Cardiac fibroblast (primary cell): Measurements from ENCODE around the gene KPNA1.
A peak's percentile ranks its signal among the peaks of the same experiment; 100 is the strongest.

Source experiments
- DNase-seq, 2 donors: peaks; one replicate each; pipeline versions ENCODE4 v3.0.0 to v3.0.0-alpha.2; 2010; ENCODE audit warnings: low read depth in 2 of 2
- H3K4me3 ChIP-seq, 2 donors: replicated peaks in 1 of 2; 1 replicate in 1 of 2; 2 replicates in 1 of 2; pipeline ENCODE4 v1.5.1; 2011; ENCODE audit warnings: low read depth in 2 of 2, low read length in 2 of 2, mild to moderate bottlenecking in 2 of 2, moderate library complexity in 1 of 2
- TF ChIP-seq, protein P1 (sequence below): IDR thresholded peaks from one replicate; pipeline ENCODE4 v1.5.1; 2011; ENCODE audit warnings: low read depth, mild to moderate bottlenecking, low read length, inconsistent platforms

Gene KPNA1

DNA sequence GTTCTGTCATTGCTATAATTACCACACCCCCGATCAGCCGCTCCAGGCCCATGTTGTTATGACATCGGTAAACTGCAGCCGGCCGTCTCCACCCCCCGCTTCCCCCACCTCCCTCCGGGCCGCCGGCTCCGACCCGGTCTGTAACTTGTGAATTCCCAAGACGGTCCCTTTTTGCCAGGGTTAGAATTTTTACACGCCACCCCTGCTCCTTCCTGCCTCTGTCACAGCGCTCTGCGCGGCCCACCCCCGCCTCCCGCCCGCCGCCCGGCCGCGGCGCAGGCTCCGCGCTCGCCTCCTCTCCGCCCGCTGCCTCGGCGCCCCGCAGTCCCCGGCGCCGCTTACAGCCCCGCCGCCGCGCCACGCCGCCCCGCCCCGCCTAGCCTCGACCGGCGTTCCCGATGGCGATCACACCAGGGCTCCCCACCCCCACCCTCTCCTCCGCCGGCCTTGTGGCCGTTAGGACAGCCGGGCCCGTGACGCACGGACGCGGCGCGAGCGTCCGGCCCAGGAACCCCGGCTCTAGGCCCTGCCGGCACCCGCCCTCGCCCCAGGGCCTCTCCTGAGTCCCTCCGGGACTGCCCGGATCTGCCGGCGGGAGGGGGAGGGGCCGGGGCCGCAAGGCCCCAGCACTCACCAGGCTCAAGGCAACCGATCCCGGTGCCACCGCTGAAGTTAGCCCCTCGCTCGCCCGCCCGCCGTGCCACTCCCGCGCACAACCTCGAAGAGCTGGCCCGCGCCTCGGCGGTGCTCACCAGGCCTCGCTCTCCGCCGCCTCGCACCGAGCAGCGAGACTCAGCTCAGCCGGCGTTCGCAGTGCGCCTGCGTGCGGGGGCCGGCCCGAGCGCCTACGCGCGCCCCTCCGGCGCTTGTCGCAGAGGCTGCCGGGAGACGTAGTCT, at the start of gene KPNA1:
Gene KPNA1, minus strand, starts transcription at position 817 of the 897 bp plus-strand sequence. CDS start 18,374 bp downstream, outside the sequence.
- TF ChIP-seq, protein P1, sequence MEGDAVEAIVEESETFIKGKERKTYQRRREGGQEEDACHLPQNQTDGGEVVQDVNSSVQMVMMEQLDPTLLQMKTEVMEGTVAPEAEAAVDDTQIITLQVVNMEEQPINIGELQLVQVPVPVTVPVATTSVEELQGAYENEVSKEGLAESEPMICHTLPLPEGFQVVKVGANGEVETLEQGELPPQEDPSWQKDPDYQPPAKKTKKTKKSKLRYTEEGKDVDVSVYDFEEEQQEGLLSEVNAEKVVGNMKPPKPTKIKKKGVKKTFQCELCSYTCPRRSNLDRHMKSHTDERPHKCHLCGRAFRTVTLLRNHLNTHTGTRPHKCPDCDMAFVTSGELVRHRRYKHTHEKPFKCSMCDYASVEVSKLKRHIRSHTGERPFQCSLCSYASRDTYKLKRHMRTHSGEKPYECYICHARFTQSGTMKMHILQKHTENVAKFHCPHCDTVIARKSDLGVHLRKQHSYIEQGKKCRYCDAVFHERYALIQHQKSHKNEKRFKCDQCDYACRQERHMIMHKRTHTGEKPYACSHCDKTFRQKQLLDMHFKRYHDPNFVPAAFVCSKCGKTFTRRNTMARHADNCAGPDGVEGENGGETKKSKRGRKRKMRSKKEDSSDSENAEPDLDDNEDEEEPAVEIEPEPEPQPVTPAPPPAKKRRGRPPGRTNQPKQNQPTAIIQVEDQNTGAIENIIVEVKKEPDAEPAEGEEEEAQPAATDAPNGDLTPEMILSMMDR: no peak
- DNase-seq: peak; percentile 89 to 92
- H3K4me3 ChIP-seq: peak within 1 kb of the TSS; percentile 62 to 80

DNA sequence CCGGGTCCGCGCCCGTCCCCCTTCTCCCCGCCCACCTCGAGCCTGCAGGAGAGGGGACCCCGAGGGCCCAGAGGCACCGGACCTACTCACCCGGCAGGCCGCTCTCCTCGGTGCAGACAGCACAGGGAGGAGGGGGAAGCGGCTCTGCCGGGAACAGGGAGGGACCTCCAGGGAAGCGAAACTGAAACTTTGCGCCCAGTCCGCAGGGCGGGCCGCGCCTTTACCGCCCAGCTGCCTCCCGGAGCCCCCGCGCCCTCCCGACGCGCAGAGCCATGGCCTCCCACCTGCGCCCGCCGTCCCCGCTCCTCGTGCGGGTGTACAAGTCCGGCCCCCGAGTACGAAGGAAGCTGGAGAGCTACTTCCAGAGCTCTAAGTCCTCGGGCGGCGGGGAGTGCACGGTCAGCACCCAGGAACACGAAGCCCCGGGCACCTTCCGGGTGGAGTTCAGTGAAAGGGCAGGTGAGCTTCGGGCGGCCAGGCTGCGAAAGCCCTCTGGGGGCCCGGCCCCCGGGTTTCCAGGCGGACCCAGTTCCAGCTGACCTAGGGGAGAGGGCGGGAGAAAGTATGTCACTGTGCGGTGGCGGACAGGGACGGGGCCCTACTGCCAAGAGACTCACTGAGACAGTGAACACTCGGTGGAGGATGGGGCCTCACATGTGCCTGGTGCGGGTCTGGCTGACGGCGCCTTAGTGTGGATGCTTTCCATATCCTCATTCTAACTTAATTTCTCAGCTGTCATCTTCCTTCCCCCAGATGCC, 49.6 kb upstream of the KPNA1 start, which contains the start of the genes DTX3L and PARP9:
Gene DTX3L, plus strand, starts transcription at position 184 of the 758 bp plus-strand sequence. Its CDS starts 89 bp downstream, at position 273.
Gene PARP9, minus strand, starts transcription at position 146 of the 758 bp plus-strand sequence. CDS start 4,680 bp downstream, outside the sequence.
- peak within 1 kb of the TSS; percentile 69 to 88 for H3K4me3 ChIP-seq
- peak; percentile 81 for DNase-seq
- TF ChIP-seq, protein P1: no peak

DNA sequence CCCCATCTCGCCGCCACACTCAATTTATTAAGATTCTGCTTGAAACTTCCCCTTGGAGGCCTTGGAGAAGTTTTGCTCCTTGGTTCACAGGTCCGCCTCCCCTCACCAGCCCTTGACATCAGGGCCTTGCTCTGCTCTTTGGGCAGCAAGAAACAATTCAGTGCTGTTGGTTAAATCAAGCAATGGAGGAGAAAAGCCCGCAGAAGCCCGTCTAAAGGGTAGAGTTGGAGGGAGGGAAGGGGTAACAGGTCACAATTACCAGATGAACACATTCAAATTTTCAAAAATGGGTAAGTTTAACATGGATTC, 48.9 kb upstream of the KPNA1 start:
- TF ChIP-seq, protein P1: no peak
- H3K4me3 ChIP-seq: peak overlapping the region; percentile 69 to 88
- peak; percentile 24 to 31 for DNase-seq

DNA sequence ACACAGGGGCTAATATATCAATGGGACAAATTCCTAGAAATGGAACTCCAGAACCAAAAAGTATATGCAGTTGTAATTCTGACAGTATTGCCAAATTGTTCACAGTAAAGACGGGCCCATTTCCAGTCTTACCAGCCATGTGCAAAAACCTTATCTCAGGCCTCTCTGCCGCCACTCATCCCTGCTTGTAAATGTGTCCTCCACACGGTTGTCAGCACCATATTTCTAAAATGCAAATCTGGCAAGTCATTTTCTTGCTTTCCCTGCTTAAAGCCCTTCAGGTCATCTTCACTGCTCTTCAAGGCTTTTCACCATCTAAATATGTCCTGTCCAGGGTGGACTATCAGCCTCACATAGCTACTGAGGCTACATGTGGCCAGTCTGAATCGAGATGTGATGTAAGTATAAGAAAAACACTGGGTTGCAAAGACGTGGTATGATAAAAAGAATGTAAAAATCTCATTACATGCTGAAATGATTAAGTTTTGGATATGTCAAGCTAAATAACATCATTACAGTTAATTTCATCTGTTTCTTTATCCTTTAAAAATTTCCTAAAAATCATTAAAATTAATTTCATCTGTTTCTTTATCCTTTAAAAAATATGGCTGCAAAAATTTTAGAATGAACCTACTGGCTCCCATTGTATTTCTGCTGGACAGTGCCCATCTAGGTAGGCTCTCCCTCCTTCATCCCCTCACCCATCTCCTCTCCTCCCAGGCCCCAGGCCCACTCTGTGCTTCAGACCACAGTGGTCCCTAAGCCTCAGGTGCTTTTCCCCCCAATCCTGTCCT, 48.4 kb upstream of the KPNA1 start:
- DNase-seq: no peak
- TF ChIP-seq, protein P1: no peak

DNA sequence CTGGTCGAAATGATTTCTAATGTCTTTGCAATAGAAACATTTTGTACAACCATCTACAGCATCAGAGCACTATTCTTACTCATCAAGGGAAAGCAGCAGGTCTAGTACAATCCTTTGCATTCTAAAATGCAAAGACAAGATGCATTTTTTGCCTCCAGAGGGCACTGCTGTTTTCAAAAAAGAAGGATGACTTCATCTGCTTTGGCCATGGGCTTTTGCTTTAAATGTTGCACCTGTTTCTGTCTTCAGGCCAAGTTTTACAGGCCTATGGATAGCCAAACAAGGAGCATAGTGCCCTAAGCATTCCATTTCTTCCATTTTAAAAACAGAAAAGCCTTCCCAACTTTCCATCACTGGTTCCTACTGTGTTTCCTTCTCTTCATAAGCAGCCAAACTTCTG, 45.9 kb upstream of the KPNA1 start:
- H3K4me3 ChIP-seq: no peak overlapping the region
- DNase-seq: peak; percentile 79 to 81
- TF ChIP-seq, protein P1: peak; percentile 60

More for the DNA sequence above, 48.4 kb upstream of the KPNA1 start:
- peak overlapping the region; percentile 69 to 88 for H3K4me3 ChIP-seq

DNA sequence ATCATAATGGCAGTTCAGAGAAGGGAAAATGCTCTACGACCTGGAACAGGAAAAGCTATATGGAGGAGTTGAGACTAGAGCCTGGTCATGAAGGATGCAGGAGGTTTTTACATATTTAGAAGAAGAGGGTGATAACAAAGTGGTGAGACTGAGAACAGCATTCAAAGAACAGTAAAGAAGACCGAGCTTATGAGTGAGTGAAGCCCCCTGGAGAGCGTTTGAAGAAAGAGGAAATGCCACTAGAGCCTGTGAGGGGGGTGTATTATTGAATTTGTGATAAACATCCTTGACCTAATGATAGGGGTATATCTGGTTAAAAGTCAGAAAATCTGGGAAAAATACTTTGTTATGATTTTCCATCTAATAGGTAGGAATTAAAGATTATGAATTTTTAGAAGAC, 45.2 kb upstream of the KPNA1 start:
- H3K4me3 ChIP-seq: no peak overlapping the region
- no peak for DNase-seq
- TF ChIP-seq, protein P1: no peak
